DMS153 treated with DMSO at 0.1 percent for 48 hours (cell line): Measurements from ENCODE around the gene BSCL2.
"Not testable (repeated sequence)": the region's sequence is repeated elsewhere in the genome, so short reads cannot be mapped to it uniquely, and the experiment has no call there.

Source experiments
- DNase-seq: peaks from one replicate; lab custom pipeline; 2025; ENCODE audit not compliant: unreplicated experiment; lab: John Stamatoyannopoulos, UW

BSCL2 gene

GRCh38 chr11:62664405-62665074 lies 42.7 kb downstream of the BSCL2 start:
- peak; percentile 58 for DNase-seq

DNA sequence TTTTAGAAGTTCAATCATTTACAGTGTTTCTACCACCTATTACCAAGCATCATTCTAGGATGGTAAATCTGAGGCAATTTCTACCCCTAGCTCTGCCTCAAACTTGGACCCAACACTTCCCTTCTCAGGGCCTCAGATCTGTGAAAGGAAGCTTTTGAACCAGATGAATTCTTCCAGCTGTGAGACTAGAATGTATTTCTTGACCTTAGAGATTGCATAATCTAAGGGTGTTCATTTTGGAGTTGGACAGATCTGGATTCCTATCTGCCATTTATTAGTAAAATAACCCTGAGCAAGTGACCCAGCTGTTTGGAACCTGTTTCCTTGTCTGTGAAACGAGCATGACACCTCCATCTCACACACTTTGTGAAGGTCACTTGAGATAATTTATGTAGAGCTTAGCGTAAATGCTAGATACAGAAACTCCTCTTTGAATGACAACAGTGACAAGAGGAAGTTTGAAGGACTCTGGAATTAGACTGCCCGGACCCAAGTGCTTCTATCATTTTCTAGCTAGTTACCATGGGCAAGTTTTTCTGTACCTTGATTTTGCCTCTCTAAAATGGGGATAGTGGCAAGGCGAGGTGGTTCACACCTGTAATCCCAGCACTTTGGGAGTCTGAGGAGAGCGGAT lies 50.3 kb downstream of the BSCL2 start:
- DNase-seq, result no peak

DNA sequence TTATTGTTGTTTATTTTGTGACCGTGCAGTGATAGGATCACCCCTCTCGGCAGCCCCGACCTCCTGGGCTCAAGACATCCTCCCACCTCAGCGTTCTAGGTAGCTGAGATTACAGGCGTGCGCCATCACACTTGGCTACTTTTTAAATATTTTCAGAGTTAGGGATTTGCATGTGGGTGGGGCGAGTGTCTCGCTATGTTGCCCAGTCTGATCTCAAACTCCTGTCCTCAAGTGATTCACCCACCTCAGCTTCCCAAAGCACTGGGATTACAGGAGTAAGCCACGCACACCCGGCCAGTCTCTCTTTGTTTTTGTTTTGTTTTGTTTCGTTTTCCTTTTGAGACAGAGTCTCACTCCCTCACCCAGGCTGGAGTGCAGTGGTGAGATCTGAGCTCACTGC lies 52.9 kb downstream of the BSCL2 start:
- no peak for DNase-seq

DNA sequence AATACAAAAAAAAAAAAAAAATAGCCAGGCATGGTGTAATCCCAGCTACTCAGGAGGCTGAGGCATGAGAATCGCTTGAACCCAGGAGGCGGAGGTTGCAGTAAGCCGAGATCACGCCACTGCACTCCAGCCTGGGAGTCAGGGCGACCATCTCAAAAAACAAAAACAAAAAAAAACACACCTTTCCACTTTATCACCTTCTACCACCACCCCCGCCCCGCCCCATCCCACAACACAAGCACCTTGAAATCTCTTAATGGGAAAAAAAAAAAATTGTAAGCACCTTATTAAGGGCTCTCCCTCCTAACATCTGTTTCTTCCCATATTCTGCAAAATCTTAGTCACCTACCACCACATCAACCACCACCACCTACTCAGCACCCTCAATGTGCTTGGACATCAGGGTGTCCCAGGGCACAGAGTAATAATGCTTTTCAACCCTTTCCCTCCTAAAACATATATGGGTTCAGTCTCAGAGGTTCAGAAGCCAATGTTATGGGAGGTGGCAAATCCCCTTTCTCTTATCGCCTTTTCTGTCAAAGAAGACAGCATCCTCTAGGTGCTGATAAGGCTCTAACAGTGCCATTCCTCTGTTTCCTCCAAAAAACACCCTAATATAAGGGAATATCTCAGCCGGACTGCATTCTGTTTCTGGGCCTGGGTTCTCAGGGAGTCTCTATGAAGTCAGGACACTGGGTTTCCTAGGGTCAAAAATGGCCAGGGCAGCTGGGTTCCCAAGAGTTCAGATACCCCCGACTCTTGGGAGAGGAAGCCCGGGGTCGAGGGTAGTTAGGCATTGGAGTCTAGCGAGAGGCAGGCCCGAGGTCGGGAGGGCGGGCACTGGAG lies 54.8 kb downstream of the BSCL2 start:
- DNase-seq, result no peak

GRCh38 chr11:62650283-62650682 lies 56.9 kb downstream of the BSCL2 start:
- not testable (repeated sequence) for DNase-seq

DNA sequence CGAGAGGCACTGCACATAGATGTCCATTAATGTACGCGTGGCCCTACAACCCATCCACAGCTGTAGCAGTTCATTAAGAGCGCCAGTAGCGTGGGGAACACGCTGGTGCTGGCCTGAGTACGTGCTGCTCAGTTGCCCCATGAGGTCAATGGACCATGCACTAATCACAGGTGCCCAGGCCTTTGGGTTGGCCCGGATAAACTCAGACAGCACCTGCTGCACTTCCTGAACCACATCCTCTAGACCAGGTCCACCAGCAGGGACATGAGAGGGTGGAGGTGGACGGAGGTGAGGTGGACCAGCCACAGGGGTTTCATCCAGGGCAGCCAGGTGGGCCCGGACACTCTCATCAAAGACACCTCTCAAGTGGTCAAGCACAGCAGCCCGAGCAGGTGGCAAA lies 57.7 kb downstream of the BSCL2 start:
- no peak for DNase-seq

DNA sequence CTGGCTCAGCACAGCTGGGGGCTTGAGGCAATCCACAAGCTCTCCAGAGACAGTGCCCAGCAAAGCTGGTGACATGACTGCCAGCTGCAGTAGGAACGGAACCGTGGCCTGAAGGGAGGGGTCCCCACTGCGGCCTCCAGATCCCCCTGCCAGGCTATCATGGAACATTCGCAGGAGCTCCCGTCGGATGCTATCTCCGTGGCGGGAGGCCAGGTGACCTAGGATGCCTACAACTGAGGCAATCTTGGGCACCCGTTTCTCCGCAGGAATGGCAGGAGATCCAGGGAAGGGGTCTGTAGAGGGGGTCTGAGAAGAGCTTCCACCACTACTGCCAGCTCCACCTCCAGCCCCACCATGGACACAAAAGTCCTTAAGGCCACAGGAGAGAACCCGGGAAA lies 58.3 kb downstream of the BSCL2 start:
- DNase-seq, result no peak

GRCh38 chr11:62648185-62648966 lies 58.8 kb downstream of the BSCL2 start:
- DNase-seq, result no peak

DNA sequence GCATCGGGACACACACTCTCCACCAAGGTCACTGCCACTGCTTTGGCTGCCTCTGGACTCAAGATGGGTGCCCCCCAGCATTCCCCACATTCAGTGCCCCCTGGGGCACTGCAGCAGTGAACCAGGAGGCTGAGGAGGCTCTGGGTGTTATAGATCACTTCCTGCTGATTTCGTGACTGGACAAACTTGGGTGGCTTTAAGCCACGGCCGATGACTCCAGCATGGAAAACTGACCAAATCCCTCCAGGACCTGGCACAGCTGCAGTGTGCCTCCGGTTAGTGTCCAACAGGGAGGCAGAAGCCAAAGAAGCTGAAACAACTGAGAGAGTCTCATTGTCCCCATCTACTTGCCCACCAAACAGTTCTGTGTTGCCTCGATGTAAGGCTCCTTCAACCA lies 59.6 kb downstream of the BSCL2 start:
- no peak for DNase-seq

GRCh38 chr11:62646825-62647608 lies 60.2 kb downstream of the BSCL2 start:
- DNase-seq, result no peak

DNA sequence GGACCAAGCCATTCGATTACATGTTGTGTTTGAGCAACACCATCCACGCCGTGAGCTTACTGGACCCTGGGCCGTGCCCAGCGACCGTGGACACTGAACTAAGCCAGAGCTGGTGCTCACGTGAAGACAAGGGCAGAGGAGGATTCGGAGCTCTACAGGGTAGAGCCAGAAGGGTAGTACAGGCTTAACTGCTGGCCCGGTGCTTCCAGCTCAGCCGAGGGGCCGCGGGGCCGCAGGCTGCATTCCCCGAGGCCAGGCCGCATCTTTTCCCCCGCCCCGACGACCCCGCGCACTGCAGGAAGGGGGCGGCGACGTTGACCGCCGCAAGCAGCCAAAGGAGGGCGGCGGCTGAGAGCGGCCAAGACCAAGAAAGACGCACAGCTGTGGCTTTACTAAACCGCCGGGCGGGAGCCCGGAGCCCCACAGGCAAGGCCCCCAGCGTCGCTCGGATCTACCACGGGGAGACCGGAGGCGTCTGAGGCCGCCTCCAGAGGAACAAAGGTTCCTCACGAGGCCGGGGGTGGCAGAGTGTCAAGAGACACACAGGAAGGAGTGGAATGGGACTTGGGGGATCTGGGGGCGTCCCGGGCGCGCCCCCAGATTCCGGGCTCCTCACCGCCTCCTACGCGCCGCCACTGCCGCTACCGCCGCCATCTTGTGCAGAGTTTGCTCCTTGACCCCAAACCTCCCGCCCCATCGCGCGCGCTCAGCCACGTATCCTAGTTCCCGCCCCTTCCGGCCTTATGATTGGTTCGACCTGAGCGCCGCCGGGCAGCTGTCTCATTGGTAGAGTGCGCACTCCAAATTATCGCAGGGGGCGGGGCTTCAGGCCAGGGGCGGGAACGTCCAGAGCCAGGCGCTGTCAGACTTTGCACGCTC lies 61.0 kb downstream of the BSCL2 start, which contains the start of gene GANAB:
GANAB (minus strand) TSS at position 668 of the 879 bp plus-strand sequence; CDS start at position 654, 14 bp downstream.
- DNase-seq, result peak; percentile 91

- no peak for DNase-seq
Observed at GRCh38 chr11:62645671-62645945, 61.6 kb downstream of the BSCL2 start.

GRCh38 chr11:62644220-62644619 lies 63.0 kb downstream of the BSCL2 start:
- no peak for DNase-seq
